ENCODE results near the gene AMMECR1.

DNA sequence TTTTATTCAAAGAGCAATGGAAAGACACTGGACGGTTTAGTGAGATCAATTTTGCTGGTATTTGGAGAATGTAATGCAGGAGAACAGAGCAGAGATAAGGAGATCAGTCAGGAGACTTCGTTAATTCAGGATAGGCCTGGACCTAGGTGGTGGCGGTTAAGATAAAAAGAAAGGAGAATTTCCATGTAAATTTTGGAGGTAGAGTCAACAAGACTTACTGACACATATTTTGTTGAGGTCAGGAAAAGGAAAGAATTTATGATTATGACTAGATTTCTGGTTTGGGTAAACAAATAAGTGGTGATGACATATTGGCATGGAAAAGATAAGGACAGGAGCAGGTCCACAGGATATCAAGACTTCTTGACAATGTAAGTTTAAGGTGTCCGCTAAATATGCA lies 8.8 kb upstream of the AMMECR1 start:
- TF ChIP-seq, protein P1, sequence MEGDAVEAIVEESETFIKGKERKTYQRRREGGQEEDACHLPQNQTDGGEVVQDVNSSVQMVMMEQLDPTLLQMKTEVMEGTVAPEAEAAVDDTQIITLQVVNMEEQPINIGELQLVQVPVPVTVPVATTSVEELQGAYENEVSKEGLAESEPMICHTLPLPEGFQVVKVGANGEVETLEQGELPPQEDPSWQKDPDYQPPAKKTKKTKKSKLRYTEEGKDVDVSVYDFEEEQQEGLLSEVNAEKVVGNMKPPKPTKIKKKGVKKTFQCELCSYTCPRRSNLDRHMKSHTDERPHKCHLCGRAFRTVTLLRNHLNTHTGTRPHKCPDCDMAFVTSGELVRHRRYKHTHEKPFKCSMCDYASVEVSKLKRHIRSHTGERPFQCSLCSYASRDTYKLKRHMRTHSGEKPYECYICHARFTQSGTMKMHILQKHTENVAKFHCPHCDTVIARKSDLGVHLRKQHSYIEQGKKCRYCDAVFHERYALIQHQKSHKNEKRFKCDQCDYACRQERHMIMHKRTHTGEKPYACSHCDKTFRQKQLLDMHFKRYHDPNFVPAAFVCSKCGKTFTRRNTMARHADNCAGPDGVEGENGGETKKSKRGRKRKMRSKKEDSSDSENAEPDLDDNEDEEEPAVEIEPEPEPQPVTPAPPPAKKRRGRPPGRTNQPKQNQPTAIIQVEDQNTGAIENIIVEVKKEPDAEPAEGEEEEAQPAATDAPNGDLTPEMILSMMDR (conservative IDR thresholded peaks at IDR 0.05; ENCODE audit: low read depth in 2 of 2) = no peak
- no peak for TF ChIP-seq EZH2phosphoT487 (IDR thresholded peaks at IDR 0.05; ENCODE audit: unreplicated experiment)
- TF ChIP-seq EZH2 (IDR thresholded peaks at IDR 0.05; ENCODE audit: low read depth, unreplicated experiment) = no peak
- TF ChIP-seq POLR2AphosphoS5 (IDR thresholded peaks at IDR 0.05; ENCODE audit: low read depth) = no peak
- TF ChIP-seq, protein P2, sequence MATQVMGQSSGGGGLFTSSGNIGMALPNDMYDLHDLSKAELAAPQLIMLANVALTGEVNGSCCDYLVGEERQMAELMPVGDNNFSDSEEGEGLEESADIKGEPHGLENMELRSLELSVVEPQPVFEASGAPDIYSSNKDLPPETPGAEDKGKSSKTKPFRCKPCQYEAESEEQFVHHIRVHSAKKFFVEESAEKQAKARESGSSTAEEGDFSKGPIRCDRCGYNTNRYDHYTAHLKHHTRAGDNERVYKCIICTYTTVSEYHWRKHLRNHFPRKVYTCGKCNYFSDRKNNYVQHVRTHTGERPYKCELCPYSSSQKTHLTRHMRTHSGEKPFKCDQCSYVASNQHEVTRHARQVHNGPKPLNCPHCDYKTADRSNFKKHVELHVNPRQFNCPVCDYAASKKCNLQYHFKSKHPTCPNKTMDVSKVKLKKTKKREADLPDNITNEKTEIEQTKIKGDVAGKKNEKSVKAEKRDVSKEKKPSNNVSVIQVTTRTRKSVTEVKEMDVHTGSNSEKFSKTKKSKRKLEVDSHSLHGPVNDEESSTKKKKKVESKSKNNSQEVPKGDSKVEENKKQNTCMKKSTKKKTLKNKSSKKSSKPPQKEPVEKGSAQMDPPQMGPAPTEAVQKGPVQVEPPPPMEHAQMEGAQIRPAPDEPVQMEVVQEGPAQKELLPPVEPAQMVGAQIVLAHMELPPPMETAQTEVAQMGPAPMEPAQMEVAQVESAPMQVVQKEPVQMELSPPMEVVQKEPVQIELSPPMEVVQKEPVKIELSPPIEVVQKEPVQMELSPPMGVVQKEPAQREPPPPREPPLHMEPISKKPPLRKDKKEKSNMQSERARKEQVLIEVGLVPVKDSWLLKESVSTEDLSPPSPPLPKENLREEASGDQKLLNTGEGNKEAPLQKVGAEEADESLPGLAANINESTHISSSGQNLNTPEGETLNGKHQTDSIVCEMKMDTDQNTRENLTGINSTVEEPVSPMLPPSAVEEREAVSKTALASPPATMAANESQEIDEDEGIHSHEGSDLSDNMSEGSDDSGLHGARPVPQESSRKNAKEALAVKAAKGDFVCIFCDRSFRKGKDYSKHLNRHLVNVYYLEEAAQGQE (IDR thresholded peaks at IDR 0.05; ENCODE audit: unreplicated experiment) = no peak

Data from GM23338 (cell line).